Panc1 (cell line): ENCODE data around the gene STARD13. TPM values are rescaled to one million over a fixed set of nuclear protein-coding genes. Genes with fewer than 3 reads are reported as not detected.
"Not testable (repeated sequence)": the region's sequence is repeated elsewhere in the genome, so short reads cannot be mapped to it uniquely, and the experiment has no call there.

Experiments
- ATAC-seq: fragments of 200-7000 bp; cut with Tn5 transposase; 2 replicates; pipeline ENCODE4 v1.9.1; 2020; ENCODE audit warnings: mild to moderate bottlenecking, moderate library complexity
- BruUV-seq: library from RNA; stranded (reverse); fragments of 400-500 nt; replicated peaks from 2 replicates; lab custom pipeline; 2021; lab: Mats Ljungman, UMichigan
- CTCF ChIA-PET: fragments of 300-600 bp; sonication (Branson Sonifier 250); formaldehyde crosslinking; loops from one replicate; lab custom pipeline; 2022; ENCODE audit warnings: antibody characterized with exemption; lab: Charles Lee
- POLR2A ChIA-PET: fragments of 300-600 bp; sonication (Branson Sonifier 250); formaldehyde crosslinking; loops from one replicate; lab custom pipeline; 2022; ENCODE audit warnings: antibody characterized with exemption; lab: Charles Lee
- DNase-seq: peaks from one replicate; pipeline ENCODE4 v3.0.0-alpha.2; 2010; ENCODE audit warnings: low read depth, low spot score
- H3K27ac ChIP-seq: 2 replicates; pipeline ENCODE4 v1.5.1; 2011; ENCODE audit warnings: mild to moderate bottlenecking, low read length, inconsistent platforms
- H3K27me3 ChIP-seq: fragments of 200-500 bp; sonication (Bioruptor generic); 2 replicates; pipeline ENCODE4 v1.6.0; 2014; ENCODE audit warnings: low read length, inconsistent platforms; ENCODE audit not compliant: control insufficient read depth, insufficient read depth
- H3K36me3 ChIP-seq: fragments of 200-500 bp; sonication (Bioruptor generic); 2 replicates; pipeline ENCODE4 v1.5.1; 2014; ENCODE audit warnings: inconsistent platforms, mild to moderate bottlenecking, low read length, moderate library complexity; ENCODE audit not compliant: control insufficient read depth, insufficient read depth
- H3K4me1 ChIP-seq: 2 replicates; pipeline ENCODE4 v1.5.1; 2011; ENCODE audit warnings: inconsistent platforms, mild to moderate bottlenecking, low read length, moderate library complexity; ENCODE audit not compliant: control insufficient read depth, insufficient read depth
- H3K4me3 ChIP-seq, 2 experiments: 2 replicates each; pipeline ENCODE4 v1.5.1; 2011 to 2012; ENCODE audit warnings: low read depth in 2 of 2, low read length in 2 of 2, mild to moderate bottlenecking in 2 of 2, inconsistent platforms in 1 of 2, moderate library complexity in 1 of 2
- H3K9me3 ChIP-seq: fragments of 200-500 bp; sonication (Bioruptor generic); 2 replicates; pipeline ENCODE4 v1.5.1; 2014; ENCODE audit warnings: low read depth, mild to moderate bottlenecking, inconsistent platforms, low read length, moderate library complexity; ENCODE audit not compliant: control insufficient read depth, insufficient read depth
- CTCF ChIP-seq: fragments of 450-650 bp; IDR thresholded peaks from 2 replicates; pipeline ENCODE4 v1.5.1; 2017; ENCODE audit warnings: mild to moderate bottlenecking
- POLR2AphosphoS5 ChIP-seq: IDR thresholded peaks from 2 replicates; pipeline ENCODE4 v1.6.1; 2012; ENCODE audit warnings: mild to moderate bottlenecking, low read depth, low read length, moderate library complexity
- REST ChIP-seq, 2 experiments: IDR thresholded peaks; 2 replicates each; pipeline ENCODE4 v1.6.1; 2011 to 2012; ENCODE audit warnings: low read depth in 2 of 2, control low read depth in 1 of 2, low read length in 1 of 2, mild to moderate bottlenecking in 1 of 2, moderate library complexity in 1 of 2; ENCODE audit not compliant: insufficient read depth in 1 of 2
- SIN3A ChIP-seq: IDR thresholded peaks from 2 replicates; pipeline ENCODE4 v1.6.1; 2012; ENCODE audit warnings: low read depth, mild to moderate bottlenecking, low read length, moderate library complexity, borderline replicate concordance; ENCODE audit not compliant: insufficient read depth
- TCF7L2 ChIP-seq: IDR thresholded peaks from 2 replicates; pipeline ENCODE4 v1.6.1; 2011; ENCODE audit warnings: mild to moderate bottlenecking, low read depth, low read length, inconsistent platforms
- in situ Hi-C: cut with HindIII; loops from 2 replicates; pipeline ENCODE4 v1.10.0; 2016; ENCODE audit warnings: low sequenced_read_pairs, low pct_unique_long_range_greater_than_20kb
- intact Hi-C: fragments of 100-400 bp; cut with micrococcal nuclease; formaldehyde crosslinking; loops from one replicate; pipeline ENCODE4 v1.10.0; 2022; ENCODE audit not compliant: unreplicated experiment
- total RNA-seq: library from RNA; stranded (reverse); gene quantifications from one replicate; pipeline ENCODE4 v1.2.1, GENCODE V29; 2021; ENCODE audit not compliant: unreplicated experiment

The STARD13 gene
- total RNA-seq, 1 experiment from 2014 or later, result 6.5 TPM

- TF ChIP-seq CTCF (no peak), POLR2AphosphoS5 (no peak), TCF7L2 (no peak), SIN3A (no peak)
- no peaks in the 10 kb centered on the region for H3K27me3 ChIP-seq
- BruUV-seq, result no TSS peak
- H3K36me3 ChIP-seq, result no peaks in the 10 kb centered on the region
- H3K27ac ChIP-seq, result no peak overlapping the region
- no peak overlapping the region for H3K4me3 ChIP-seq
- intact Hi-C loops, result no loop called here
- DNase-seq, result no peak
- no peaks in the 10 kb centered on the region for H3K4me1 ChIP-seq
- POLR2A ChIA-PET, result no interaction called here
- H3K9me3 ChIP-seq, result no peaks in the 10 kb centered on the region
- ATAC-seq, result no peak
- in situ Hi-C loops, result no loop called here
- CTCF ChIA-PET, result no interaction called here
Measured at GRCh38 chr13:33165787-33166186, 119.8 kb downstream of the STARD13 start.

GRCh38 chr13:33164331-33164730 is 121.2 kb downstream of the STARD13 start:
- H3K27me3 ChIP-seq, result no peaks in the 10 kb centered on the region
- intact Hi-C loops, result no loop called here

GRCh38 chr13:33162725-33163124 is 122.8 kb downstream of the STARD13 start:
- DNase-seq, in situ Hi-C loops, CTCF ChIA-PET, H3K27ac ChIP-seq, intact Hi-C loops, H3K9me3 ChIP-seq, H3K4me1 ChIP-seq, H3K27me3 ChIP-seq, ATAC-seq, H3K4me3 ChIP-seq, BruUV-seq, POLR2A ChIA-PET, H3K36me3 ChIP-seq: not testable (repeated sequence)

More at GRCh38 chr13:33164331-33164730, 121.2 kb downstream of the STARD13 start:
- TF ChIP-seq POLR2AphosphoS5, result no peak
- no peak for TF ChIP-seq REST (IDR thresholded peaks at IDR 0.05; ENCODE audit: insufficient read depth in 1 of 2, low read depth in 2 of 2, low read length in 1 of 2)
- no peak for TF ChIP-seq SIN3A
- no peak for TF ChIP-seq CTCF
- no peak for TF ChIP-seq TCF7L2
- in situ Hi-C loops, result no loop called here
- no peaks in the 10 kb centered on the region; the same call in 1 of the 2 replicates for H3K36me3 ChIP-seq
- no peaks in the 10 kb centered on the region for H3K4me1 ChIP-seq
- no peaks in the 10 kb centered on the region for H3K9me3 ChIP-seq
- ATAC-seq (no peak), DNase-seq (no peak)
- ChIA-PET CTCF (no interaction called here), POLR2A (no interaction called here)
- no peak overlapping the region for H3K4me3 ChIP-seq
- no TSS peak for BruUV-seq
- H3K27ac ChIP-seq, result no peak overlapping the region
